HFFc6 (cell line): ENCODE data around the gene DNAH6. TPM values are rescaled to one million over a fixed set of nuclear protein-coding genes. Genes with fewer than 3 reads are reported as not detected.

Source experiments
- DNase-seq: peaks from one replicate; pipeline ENCODE4 v3.0.0-alpha.2; 2018
- H3K27ac Mint-ChIP-seq: 2 replicates; pipeline ENCODE4 v1.8.0; 2020; ENCODE audit warnings: mild to moderate bottlenecking, mixed read lengths
- H3K27me3 Mint-ChIP-seq: 2 replicates; pipeline ENCODE4 v1.8.0; 2021; ENCODE audit warnings: mild to moderate bottlenecking, moderate library complexity, mixed read lengths; ENCODE audit not compliant: insufficient read depth
- H3K36me3 Mint-ChIP-seq: 2 replicates; pipeline ENCODE4 v1.8.0; 2021; ENCODE audit warnings: low read depth, mixed read lengths
- H3K4me1 Mint-ChIP-seq: 2 replicates; pipeline ENCODE4 v1.8.0; 2020; ENCODE audit warnings: low read depth, mixed read lengths
- H3K4me3 Mint-ChIP-seq: 2 replicates; pipeline ENCODE4 v1.8.0; 2020; ENCODE audit warnings: mild to moderate bottlenecking, moderate library complexity, mixed read lengths
- H3K9me3 Mint-ChIP-seq: 2 replicates; pipeline ENCODE4 v1.8.0; 2020; ENCODE audit warnings: mild to moderate bottlenecking, mixed read lengths
- CTCF ChIP-seq: fragments of 200-600 bp; sonication (generic); IDR thresholded peaks from 2 replicates; pipeline ENCODE4 v1.5.0; 2021; ENCODE audit warnings: antibody characterized with exemption, mild to moderate bottlenecking
- total RNA-seq, 6 experiments: library from RNA; stranded (reverse); fragmentation: NEBNext Ultra II Directional; extraction: Animal tissue kit (Norgen Biotek cat#: 25700); gene quantifications; 2 replicates in 1 of 6; 3 replicates in 5 of 6; pipeline ENCODE4 v1.2.3, GENCODE V29; 2021

DNAH6 gene
- total RNA-seq, 6 experiments from 2014 or later: 0.05 to 0.46 (median 0.05) TPM; not detected in 1

DNA sequence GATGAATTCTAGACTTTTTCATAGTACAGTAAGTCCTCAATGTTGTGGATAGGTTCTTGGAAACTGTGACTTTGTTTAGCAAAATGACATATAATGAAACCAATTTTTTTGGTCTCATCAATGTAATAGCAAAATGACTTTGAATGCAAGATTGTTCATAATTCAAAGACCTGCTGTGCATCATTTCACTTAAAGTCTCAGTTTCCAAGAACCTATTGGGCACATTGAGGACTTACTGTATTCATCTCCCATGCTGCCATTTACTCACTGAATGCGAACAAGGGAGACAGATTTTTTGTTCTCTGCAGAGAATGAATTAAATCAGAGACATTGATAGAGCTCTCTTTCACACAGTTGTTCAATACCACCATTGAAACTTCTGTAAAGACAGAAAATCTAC lies 211.0 kb downstream of the DNAH6 start:
- Mint-ChIP-seq H3K4me1 (no peaks in the 10 kb centered on the region), H3K36me3 (0 out of 2 replicates have a peak, but pooled peaks cover 4% of the 10 kb centered on the region), H3K9me3 (no peaks in the 10 kb centered on the region), H3K27me3 (peaks cover 4% of the 10 kb centered on the region; the same call in 1 of the 2 replicates), H3K27ac (no peak overlapping the region), H3K4me3 (no peak overlapping the region)
- TF ChIP-seq CTCF: no peak
- no peak for DNase-seq

- H3K9me3 Mint-ChIP-seq: no peaks in the 10 kb centered on the region
- H3K4me1 Mint-ChIP-seq: 0 out of 2 replicates have a peak, but pooled peaks cover 7% of the 10 kb centered on the region
- H3K27me3 Mint-ChIP-seq: peaks cover 2% of the 10 kb centered on the region; the same call in 1 of the 2 replicates
Observed at GRCh38 chr2:84729224-84729623, 212.9 kb downstream of the DNAH6 start.

GRCh38 chr2:84731185-84731584 lies 214.9 kb downstream of the DNAH6 start:
- Mint-ChIP-seq H3K4me1 (peaks cover 19% of the 10 kb centered on the region), H3K9me3 (no peaks in the 10 kb centered on the region), H3K36me3 (0 out of 2 replicates have a peak, but pooled peaks cover 4% of the 10 kb centered on the region), H3K4me3 (no peak overlapping the region), H3K27ac (no peak overlapping the region), H3K27me3 (no peaks in the 10 kb centered on the region; the same call in 1 of the 2 replicates)
- DNase-seq: no peak
- TF ChIP-seq CTCF: no peak

More at GRCh38 chr2:84729224-84729623, 212.9 kb downstream of the DNAH6 start:
- DNase-seq: no peak
- TF ChIP-seq CTCF: no peak
- Mint-ChIP-seq H3K4me3 (no peak overlapping the region), H3K27ac (no peak overlapping the region), H3K36me3 (0 out of 2 replicates have a peak, but pooled peaks cover 4% of the 10 kb centered on the region)

GRCh38 chr2:84732897-84733778 lies 216.8 kb downstream of the DNAH6 start:
- no peak overlapping the region for H3K27ac Mint-ChIP-seq
- peaks cover 19% of the 10 kb centered on the region for H3K4me1 Mint-ChIP-seq
- no peak overlapping the region; the same call in 1 of the 2 replicates for H3K4me3 Mint-ChIP-seq
- no peak for DNase-seq
- peaks cover 4% of the 10 kb centered on the region; the same call in 1 of the 2 replicates for H3K27me3 Mint-ChIP-seq
- H3K9me3 Mint-ChIP-seq: peaks cover 7% of the 10 kb centered on the region
- H3K36me3 Mint-ChIP-seq: peaks cover 17% of the 10 kb centered on the region; the same call in 1 of the 2 replicates
- no peak for TF ChIP-seq CTCF

- no peak overlapping the region for H3K4me3 Mint-ChIP-seq
- H3K27me3 Mint-ChIP-seq: peaks cover 9% of the 10 kb centered on the region
- H3K27ac Mint-ChIP-seq: no peak overlapping the region
- H3K36me3 Mint-ChIP-seq: peaks cover 13% of the 10 kb centered on the region; the same call in 1 of the 2 replicates
- no peak for TF ChIP-seq CTCF
- H3K9me3 Mint-ChIP-seq: peaks cover 7% of the 10 kb centered on the region
- H3K4me1 Mint-ChIP-seq: peaks cover 24% of the 10 kb centered on the region
- DNase-seq: peak; percentile 66
Observed at GRCh38 chr2:84735389-84735788, 219.1 kb downstream of the DNAH6 start.
